SJCRH30 (cell line): ENCODE data around the gene ELFN1. TPM values are rescaled to one million over a fixed set of nuclear protein-coding genes. Genes with fewer than 3 reads are reported as not detected.
A peak's percentile ranks its signal among the peaks of the same experiment; 100 is the strongest.
"Not testable (repeated sequence)": the region's sequence is repeated elsewhere in the genome, so short reads cannot be mapped to it uniquely, and the experiment has no call there.

Experiments used
- DNase-seq, 2 experiments: peaks; one replicate each; pipeline ENCODE4 v3.0.0-alpha.2; 2015 to 2020
- H3K27ac ChIP-seq: fragments of 250-450 bp; sonication (Bioruptor Pico); 2 replicates; pipeline ENCODE4 v1.5.1; 2020; ENCODE audit warnings: mild to moderate bottlenecking, moderate library complexity
- H3K27me3 ChIP-seq: fragments of 250-450 bp; sonication (Bioruptor Pico); 2 replicates; pipeline ENCODE4 v1.5.1; 2020; ENCODE audit warnings: mild to moderate bottlenecking, moderate library complexity
- H3K36me3 ChIP-seq: fragments of 250-450 bp; sonication (Bioruptor Pico); 2 replicates; pipeline ENCODE4 v1.5.1; 2020; ENCODE audit warnings: mild to moderate bottlenecking, moderate library complexity
- H3K4me1 ChIP-seq: fragments of 250-450 bp; sonication (Bioruptor Pico); 2 replicates; pipeline ENCODE4 v1.5.1; 2020; ENCODE audit warnings: mild to moderate bottlenecking, moderate library complexity
- H3K4me3 ChIP-seq: fragments of 250-450 bp; sonication (Bioruptor Pico); 2 replicates; pipeline ENCODE4 v1.5.1; 2020; ENCODE audit warnings: mild to moderate bottlenecking, moderate library complexity
- H3K9me3 ChIP-seq: fragments of 250-450 bp; sonication (Bioruptor Pico); replicated peaks from 2 replicates; pipeline ENCODE4 v1.5.1; 2020; ENCODE audit warnings: mild to moderate bottlenecking, moderate library complexity
- total RNA-seq: library from RNA; depleted of rRNA; stranded (reverse); fragments of >200 nt; shearing (Covaris generic); gene quantifications from 2 replicates; pipeline ENCODE4 v1.2.3, GENCODE V29; 2014

ELFN1 gene
- total RNA-seq, 1 experiment from 2014 or later: 1.7 TPM

- H3K9me3 ChIP-seq: no peaks in the 10 kb centered on the region
- DNase-seq: no peak
- H3K27ac ChIP-seq: no peak overlapping the region
- H3K4me3 ChIP-seq: no peak overlapping the region
- H3K36me3 ChIP-seq: no peaks in the 10 kb centered on the region
- H3K4me1 ChIP-seq: no peaks in the 10 kb centered on the region
- peaks cover 10% of the 10 kb centered on the region; the same call in 1 of the 2 replicates for H3K27me3 ChIP-seq
Observed at GRCh38 chr7:1753564-1753867, 83.4 kb downstream of the ELFN1 start.

DNA sequence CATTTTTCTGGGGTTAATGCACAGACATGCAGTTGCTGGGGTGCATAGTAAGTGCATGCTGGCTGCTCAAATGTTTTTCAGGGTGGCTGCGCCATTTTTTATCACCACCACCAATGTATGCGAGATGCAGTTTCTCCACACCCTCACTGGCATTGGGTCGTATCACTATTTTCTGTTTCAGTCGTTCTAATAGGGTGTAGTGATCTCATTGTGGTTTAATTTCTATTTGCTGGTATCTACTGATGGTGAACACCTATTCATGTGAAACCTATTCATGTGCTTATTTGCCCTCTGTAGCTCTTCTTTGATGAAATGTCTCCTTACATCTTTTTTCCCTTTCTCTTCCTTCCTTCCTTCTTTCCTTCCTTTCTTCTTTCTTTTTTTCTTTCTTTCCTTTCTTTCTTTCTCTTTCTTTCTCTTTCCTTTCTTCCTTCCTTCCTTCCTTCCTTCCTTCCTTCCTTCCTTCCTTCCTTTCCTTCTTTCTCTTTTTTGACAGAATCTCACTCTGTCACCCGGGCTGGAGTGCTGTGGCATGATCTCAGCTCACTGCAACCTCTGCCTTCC lies 84.3 kb downstream of the ELFN1 start:
- DNase-seq: no peak
- Histone ChIP-seq H3K9me3 (no peaks in the 10 kb centered on the region), H3K27me3 (peaks cover 7% of the 10 kb centered on the region; the same call in 1 of the 2 replicates), H3K4me1 (no peaks in the 10 kb centered on the region), H3K4me3 (no peak overlapping the region), H3K36me3 (no peaks in the 10 kb centered on the region), H3K27ac (no peak overlapping the region)

GRCh38 chr7:1755783-1756625 lies 85.9 kb downstream of the ELFN1 start:
- H3K36me3 ChIP-seq: no peaks in the 10 kb centered on the region
- DNase-seq: no peak
- H3K27ac ChIP-seq: no peak overlapping the region
- no peaks in the 10 kb centered on the region for H3K9me3 ChIP-seq
- no peaks in the 10 kb centered on the region for H3K27me3 ChIP-seq
- no peaks in the 10 kb centered on the region for H3K4me1 ChIP-seq
- H3K4me3 ChIP-seq: no peak overlapping the region

DNA sequence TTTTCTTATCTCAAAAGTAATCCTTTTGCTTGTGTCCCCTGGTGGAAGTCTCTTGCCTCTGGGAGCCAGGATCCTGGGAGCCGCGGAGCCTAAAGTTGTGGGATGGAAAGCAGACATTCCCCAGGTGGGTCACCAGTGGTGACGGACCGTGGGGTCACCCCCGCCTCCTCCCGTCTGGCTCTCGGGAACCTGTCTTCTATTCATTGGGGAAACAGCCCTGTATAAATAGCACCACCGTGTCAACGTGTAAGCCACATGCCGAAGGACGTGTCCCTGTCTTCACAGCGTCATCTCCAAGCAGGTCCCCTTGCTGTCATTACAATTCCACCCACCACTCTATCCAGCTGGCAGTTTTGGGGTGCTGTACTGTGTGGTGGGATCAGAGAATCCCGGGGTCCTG lies 87.5 kb downstream of the ELFN1 start:
- H3K4me3 ChIP-seq: no peak overlapping the region
- H3K9me3 ChIP-seq: no peaks in the 10 kb centered on the region
- no peak for DNase-seq
- no peaks in the 10 kb centered on the region for H3K4me1 ChIP-seq
- H3K27me3 ChIP-seq: no peaks in the 10 kb centered on the region
- no peak overlapping the region for H3K27ac ChIP-seq
- no peaks in the 10 kb centered on the region for H3K36me3 ChIP-seq

GRCh38 chr7:1758028-1758858 lies 88.2 kb downstream of the ELFN1 start:
- Histone ChIP-seq H3K27ac (no peak overlapping the region), H3K4me1 (no peaks in the 10 kb centered on the region), H3K9me3 (no peaks in the 10 kb centered on the region), H3K4me3 (no peak overlapping the region), H3K36me3 (no peaks in the 10 kb centered on the region), H3K27me3 (no peaks in the 10 kb centered on the region)
- DNase-seq: peak; percentile 28 to 56

DNA sequence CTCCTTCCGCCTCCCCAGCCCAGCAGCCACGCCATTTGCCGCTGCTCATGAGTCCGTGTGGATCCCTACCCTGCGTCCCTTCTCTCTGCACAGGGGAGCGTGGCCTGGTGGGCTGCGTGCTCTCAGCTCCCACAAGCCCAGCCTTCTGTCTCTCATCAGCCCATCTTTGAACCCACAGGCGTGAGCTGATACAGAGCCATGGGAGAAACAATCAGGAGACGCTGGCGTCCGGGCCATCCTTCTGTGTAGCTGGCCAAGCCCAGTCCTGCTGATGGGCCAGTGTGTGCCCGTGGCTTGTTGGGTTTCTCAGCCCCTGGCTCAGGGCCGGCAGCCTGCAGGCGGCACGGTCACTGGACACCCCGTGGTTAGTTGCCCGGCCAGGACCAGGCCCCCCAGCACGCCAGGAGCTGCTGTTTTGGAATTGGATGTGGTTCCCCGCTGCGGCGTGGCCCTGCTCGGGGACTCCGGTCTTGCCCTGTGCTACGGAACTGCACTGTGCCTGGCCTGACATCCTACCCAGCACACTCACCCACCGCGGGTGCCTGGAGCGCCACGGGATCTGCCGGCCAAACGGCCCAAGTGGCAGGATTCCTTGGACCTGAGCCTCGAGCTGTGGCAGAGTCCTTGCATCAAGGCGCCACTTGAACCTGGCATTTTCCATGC lies 88.9 kb downstream of the ELFN1 start:
- no peak for DNase-seq
- H3K27me3 ChIP-seq: no peaks in the 10 kb centered on the region
- H3K4me1 ChIP-seq: no peaks in the 10 kb centered on the region
- no peaks in the 10 kb centered on the region for H3K9me3 ChIP-seq
- H3K27ac ChIP-seq: no peak overlapping the region
- no peak overlapping the region for H3K4me3 ChIP-seq
- H3K36me3 ChIP-seq: no peaks in the 10 kb centered on the region

- no peaks in the 10 kb centered on the region for H3K36me3 ChIP-seq
- DNase-seq: no peak
- H3K27ac ChIP-seq: no peak overlapping the region
- no peaks in the 10 kb centered on the region for H3K27me3 ChIP-seq
- no peaks in the 10 kb centered on the region for H3K9me3 ChIP-seq
- no peaks in the 10 kb centered on the region for H3K4me1 ChIP-seq
- no peak overlapping the region for H3K4me3 ChIP-seq
Observed at GRCh38 chr7:1761097-1761496, 91.0 kb downstream of the ELFN1 start.

GRCh38 chr7:1761774-1762173 lies 91.7 kb downstream of the ELFN1 start:
- no peak overlapping the region for H3K27ac ChIP-seq
- no peaks in the 10 kb centered on the region for H3K4me1 ChIP-seq
- no peaks in the 10 kb centered on the region for H3K9me3 ChIP-seq
- H3K27me3 ChIP-seq: no peaks in the 10 kb centered on the region
- H3K36me3 ChIP-seq: no peaks in the 10 kb centered on the region
- H3K4me3 ChIP-seq: no peak overlapping the region
- no peak for DNase-seq

DNA sequence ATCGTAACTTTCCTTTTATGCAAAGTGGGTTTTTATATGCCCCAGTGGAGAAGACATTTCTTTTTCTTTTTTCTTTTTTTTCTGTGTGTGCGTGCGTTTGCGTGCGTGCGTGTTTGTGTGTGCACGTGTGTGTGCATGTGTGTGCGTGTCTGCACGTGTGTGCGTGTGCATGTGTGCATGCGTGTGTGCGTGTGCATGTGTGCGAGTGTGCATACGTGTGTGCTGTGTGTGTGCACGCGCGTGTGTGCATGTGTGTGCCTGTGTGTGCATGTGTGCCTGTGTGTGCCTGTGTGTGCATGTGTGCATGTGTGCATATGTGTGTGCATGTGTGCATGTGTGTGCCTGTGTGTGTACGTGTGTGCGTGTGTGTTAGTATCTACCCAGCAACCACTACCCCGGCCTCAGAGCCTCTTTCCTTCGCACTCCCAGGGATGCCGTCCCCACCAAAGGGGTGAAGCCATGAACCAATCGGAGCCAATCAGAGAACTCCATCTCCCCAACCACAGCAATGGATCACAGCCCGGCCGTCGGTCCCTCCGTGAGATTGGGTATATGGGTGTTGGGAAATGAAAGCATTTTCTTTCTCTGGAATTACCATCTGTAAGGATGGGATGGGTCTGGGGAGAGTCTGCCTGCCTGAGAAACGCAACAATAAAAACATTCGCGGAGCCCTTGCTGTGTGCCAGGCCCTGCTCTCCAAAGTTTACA lies 92.3 kb downstream of the ELFN1 start:
- no peak overlapping the region for H3K4me3 ChIP-seq
- DNase-seq: no peak
- H3K27me3 ChIP-seq: no peaks in the 10 kb centered on the region
- H3K36me3 ChIP-seq: no peaks in the 10 kb centered on the region
- no peaks in the 10 kb centered on the region for H3K9me3 ChIP-seq
- no peak overlapping the region for H3K27ac ChIP-seq
- H3K4me1 ChIP-seq: no peaks in the 10 kb centered on the region

DNA sequence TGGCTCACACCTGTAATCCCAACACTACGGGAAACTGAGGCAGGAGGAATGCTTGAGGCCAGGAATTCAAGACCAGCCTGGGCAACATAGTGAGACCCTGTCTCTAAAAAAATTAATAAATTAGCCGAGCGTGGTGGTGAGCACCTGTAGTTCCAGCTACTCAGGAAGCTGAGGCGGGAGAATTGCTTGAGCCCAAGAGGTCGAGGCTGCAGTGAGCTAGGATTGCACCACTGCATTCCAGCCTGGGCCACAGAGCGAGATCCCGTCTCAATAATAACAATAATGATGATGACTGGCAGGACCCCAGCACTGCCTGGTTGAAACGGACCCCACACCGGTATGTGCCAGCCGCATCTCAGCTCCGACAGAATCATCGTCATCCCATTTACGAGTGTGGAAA lies 93.0 kb downstream of the ELFN1 start:
- Histone ChIP-seq H3K36me3 (no peaks in the 10 kb centered on the region), H3K27me3 (no peaks in the 10 kb centered on the region), H3K27ac (no peak overlapping the region), H3K9me3 (no peaks in the 10 kb centered on the region), H3K4me1 (no peaks in the 10 kb centered on the region), H3K4me3 (no peak overlapping the region)
- DNase-seq: no peak

- not testable (repeated sequence) for DNase-seq, H3K4me1 ChIP-seq, H3K36me3 ChIP-seq, H3K9me3 ChIP-seq, H3K27me3 ChIP-seq, H3K4me3 ChIP-seq, H3K27ac ChIP-seq
Observed at GRCh38 chr7:1763911-1764310, 93.8 kb downstream of the ELFN1 start.

DNA sequence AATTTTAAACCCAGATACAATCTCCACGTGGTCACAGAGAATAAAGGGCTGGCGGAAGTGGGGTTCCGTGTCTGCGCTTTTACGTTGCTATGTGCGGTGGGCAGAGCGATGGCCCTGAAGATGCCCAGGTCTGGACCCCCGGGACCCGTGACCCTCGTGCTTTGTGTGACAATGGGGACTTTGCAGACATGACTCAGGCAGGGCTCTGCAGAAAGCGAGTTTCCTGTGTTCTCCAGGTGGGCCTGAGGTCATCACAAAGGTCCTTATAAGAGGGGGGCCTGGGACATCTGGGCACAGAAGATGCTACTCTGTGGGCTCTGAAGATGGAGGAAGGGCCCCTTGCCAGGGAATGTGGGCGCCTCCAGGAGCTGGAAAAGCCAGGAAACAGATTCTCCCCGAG lies 95.3 kb downstream of the ELFN1 start:
- Histone ChIP-seq H3K27me3 (no peaks in the 10 kb centered on the region), H3K4me1 (no peaks in the 10 kb centered on the region), H3K27ac (no peak overlapping the region), H3K36me3 (no peaks in the 10 kb centered on the region), H3K9me3 (no peaks in the 10 kb centered on the region), H3K4me3 (no peak overlapping the region)
- DNase-seq: no peak

- no peak overlapping the region for H3K27ac ChIP-seq
- H3K4me1 ChIP-seq: no peaks in the 10 kb centered on the region
- H3K4me3 ChIP-seq: no peak overlapping the region
- DNase-seq: peak in 1 of 2 experiments; percentile 6
- no peaks in the 10 kb centered on the region for H3K9me3 ChIP-seq
- no peaks in the 10 kb centered on the region for H3K27me3 ChIP-seq
- no peaks in the 10 kb centered on the region for H3K36me3 ChIP-seq
Observed at GRCh38 chr7:1767524-1767923, 97.4 kb downstream of the ELFN1 start.

- H3K27me3 ChIP-seq: no peaks in the 10 kb centered on the region
- no peaks in the 10 kb centered on the region for H3K9me3 ChIP-seq
- no peaks in the 10 kb centered on the region for H3K36me3 ChIP-seq
- no peak overlapping the region for H3K4me3 ChIP-seq
- DNase-seq: no peak
- H3K27ac ChIP-seq: no peak overlapping the region
- no peaks in the 10 kb centered on the region for H3K4me1 ChIP-seq
Observed at GRCh38 chr7:1768832-1769231, 98.8 kb downstream of the ELFN1 start.
